HepG2 (cell line): ENCODE measurements around the gene ZBTB48. TPM values are rescaled to one million over a fixed set of nuclear protein-coding genes. Genes with fewer than 3 reads are reported as not detected.

ENCODE experiments used
- ATAD3A ChIP-seq: sonication (generic); formaldehyde crosslinking; IDR thresholded peaks from 2 replicates; pipeline ENCODE4 v1.4.0; 2020; ENCODE audit warnings: missing genetic modification reagents
- CREB3 ChIP-seq: sonication (generic); formaldehyde crosslinking; IDR thresholded peaks from 2 replicates; pipeline ENCODE4 v1.5.0; 2020; ENCODE audit warnings: missing genetic modification reagents
- EEA1 ChIP-seq: sonication (generic); formaldehyde crosslinking; IDR thresholded peaks from 2 replicates; pipeline ENCODE4 v1.5.1; 2020; ENCODE audit warnings: mild to moderate bottlenecking, missing genetic modification reagents, borderline replicate concordance
- HOXA3 ChIP-seq: sonication (generic); formaldehyde crosslinking; IDR thresholded peaks from 2 replicates; pipeline ENCODE4 v1.5.0; 2020; ENCODE audit warnings: missing genetic modification reagents
- KAT7 ChIP-seq: IDR thresholded peaks from 2 replicates; pipeline ENCODE4 v1.6.1; 2018; ENCODE audit warnings: borderline replicate concordance, missing compliant biosample characterization
- NFE2L2 ChIP-seq: fragments of 150-350 bp; IDR thresholded peaks from 2 replicates; pipeline ENCODE4 v1.6.1; 2014; ENCODE audit warnings: low read length
- PAF1 ChIP-seq: IDR thresholded peaks from 2 replicates; pipeline ENCODE4 v1.6.1; 2016; ENCODE audit warnings: missing genetic modification reagents, missing compliant biosample characterization
- PTBP1 ChIP-seq: fragments of 200-400 bp; formaldehyde crosslinking; IDR thresholded peaks from 2 replicates; pipeline ENCODE4 v1.6.1; 2018; ENCODE audit warnings: low read length, low read depth; ENCODE audit not compliant: poor library complexity, severe bottlenecking
- REL ChIP-seq: sonication (generic); formaldehyde crosslinking; conservative IDR thresholded peaks from 2 replicates; pipeline ENCODE4 v1.8.0; 2022; ENCODE audit warnings: mild to moderate bottlenecking, missing genetic modification reagents, moderate library complexity
- SAP130 ChIP-seq: IDR thresholded peaks from 2 replicates; pipeline ENCODE4 v1.6.1; 2016; ENCODE audit warnings: low read depth
- TAF15 ChIP-seq: fragments of 200-400 bp; formaldehyde crosslinking; IDR thresholded peaks from one replicate; pipeline ENCODE4 v1.6.1; 2018; ENCODE audit warnings: mild to moderate bottlenecking, low read depth, low read length; ENCODE audit not compliant: poor library complexity, severe bottlenecking
- YEATS4 ChIP-seq: sonication (generic); formaldehyde crosslinking; IDR thresholded peaks from 2 replicates; pipeline ENCODE4 v1.4.0; 2020; ENCODE audit warnings: missing genetic modification reagents, borderline replicate concordance
- ZBTB39 ChIP-seq: sonication (generic); formaldehyde crosslinking; IDR thresholded peaks from 2 replicates; pipeline ENCODE4 v1.5.0; 2020; ENCODE audit warnings: missing genetic modification reagents
- ZNF878 ChIP-seq: sonication (generic); formaldehyde crosslinking; IDR thresholded peaks from 2 replicates; pipeline ENCODE4 v1.8.1; 2023; ENCODE audit warnings: mild to moderate bottlenecking, missing genetic modification reagents, moderate library complexity
- polyA plus RNA-seq, 8 experiments: library from polyadenylated mRNA; depleted of rRNA in 3 of 8; stranded (reverse) in 7 of 8; unstranded in 1 of 8; fragments of >200 nt; fragmentation: Illumina TruSeq in 4 of 8; extraction: Trizol in 4 of 8; gene quantifications; 2 replicates each; pipeline versions ENCODE4 v1.2.1 to v1.2.3, GENCODE V29; 2011 to 2016; ENCODE audit warnings: low read depth in 4 of 8, missing spikeins in 1 of 8, mixed read lengths in 1 of 8; ENCODE audit not compliant: insufficient read depth in 1 of 8
- total RNA-seq, 5 experiments: library from RNA; depleted of rRNA; stranded (reverse); fragments of >200 nt; fragmentation: Illumina TruSeq; extraction: Trizol; gene quantifications; 2 replicates each; pipeline ENCODE4 v1.2.3, GENCODE V29; 2016; ENCODE audit warnings: low read depth in 1 of 5
- TF ChIP-seq, protein P1 (sequence below): fragments of 450-650 bp; IDR thresholded peaks from 2 replicates; pipeline ENCODE4 v1.6.1; 2016
- TF ChIP-seq, protein P2 (sequence below): sonication (generic); formaldehyde crosslinking; conservative IDR thresholded peaks from 2 replicates; pipeline ENCODE4 v1.4.0; 2020; ENCODE audit warnings: mild to moderate bottlenecking, missing genetic modification reagents, moderate library complexity
- TF ChIP-seq, protein P3 (sequence below): sonication (generic); formaldehyde crosslinking; IDR thresholded peaks from 2 replicates; pipeline ENCODE4 v1.9.0; 2021; ENCODE audit warnings: missing genetic modification reagents, borderline replicate concordance

The ZBTB48 gene
- total and polyA plus RNA-seq, 2 of the 13 experiments (the other 11 are each of a cell fraction or from before 2014, with no cell fraction given): 13.0 to 17.1 TPM

GRCh38 chr1:6601049-6601922, 21.5 kb downstream of the ZBTB48 start (continued):
- TF ChIP-seq ZBTB39 (CRISPR knock-in tag) (no peak), ZNF878 (no peak), ATAD3A (CRISPR knock-in tag) (no peak), KAT7 (no peak), PTBP1 (no peak), EEA1 (CRISPR knock-in tag) (no peak), YEATS4 (CRISPR knock-in tag) (0 out of 2 replicates have a peak, but pooled peaks have one; percentile 5), NFE2L2 (peak; percentile 84), PAF1 (no peak), HOXA3 (CRISPR knock-in tag) (0 out of 2 replicates have a peak, but pooled peaks have one; percentile 6), CREB3 (CRISPR knock-in tag) (no peak), REL (no peak; the same call in 1 of the 2 replicates), TAF15 (no peak), SAP130 (CRISPR knock-in tag) (peak; percentile 97)
- TF ChIP-seq, protein P1, sequence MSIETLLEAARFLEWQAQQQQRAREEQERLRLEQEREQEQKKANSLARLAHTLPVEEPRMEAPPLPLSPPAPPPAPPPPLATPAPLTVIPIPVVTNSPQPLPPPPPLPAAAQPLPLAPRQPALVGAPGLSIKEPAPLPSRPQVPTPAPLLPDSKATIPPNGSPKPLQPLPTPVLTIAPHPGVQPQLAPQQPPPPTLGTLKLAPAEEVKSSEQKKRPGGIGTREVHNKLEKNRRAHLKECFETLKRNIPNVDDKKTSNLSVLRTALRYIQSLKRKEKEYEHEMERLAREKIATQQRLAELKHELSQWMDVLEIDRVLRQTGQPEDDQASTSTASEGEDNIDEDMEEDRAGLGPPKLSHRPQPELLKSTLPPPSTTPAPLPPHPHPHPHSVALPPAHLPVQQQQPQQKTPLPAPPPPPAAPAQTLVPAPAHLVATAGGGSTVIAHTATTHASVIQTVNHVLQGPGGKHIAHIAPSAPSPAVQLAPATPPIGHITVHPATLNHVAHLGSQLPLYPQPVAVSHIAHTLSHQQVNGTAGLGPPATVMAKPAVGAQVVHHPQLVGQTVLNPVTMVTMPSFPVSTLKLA: peak; percentile 95
- TF ChIP-seq, protein P2, sequence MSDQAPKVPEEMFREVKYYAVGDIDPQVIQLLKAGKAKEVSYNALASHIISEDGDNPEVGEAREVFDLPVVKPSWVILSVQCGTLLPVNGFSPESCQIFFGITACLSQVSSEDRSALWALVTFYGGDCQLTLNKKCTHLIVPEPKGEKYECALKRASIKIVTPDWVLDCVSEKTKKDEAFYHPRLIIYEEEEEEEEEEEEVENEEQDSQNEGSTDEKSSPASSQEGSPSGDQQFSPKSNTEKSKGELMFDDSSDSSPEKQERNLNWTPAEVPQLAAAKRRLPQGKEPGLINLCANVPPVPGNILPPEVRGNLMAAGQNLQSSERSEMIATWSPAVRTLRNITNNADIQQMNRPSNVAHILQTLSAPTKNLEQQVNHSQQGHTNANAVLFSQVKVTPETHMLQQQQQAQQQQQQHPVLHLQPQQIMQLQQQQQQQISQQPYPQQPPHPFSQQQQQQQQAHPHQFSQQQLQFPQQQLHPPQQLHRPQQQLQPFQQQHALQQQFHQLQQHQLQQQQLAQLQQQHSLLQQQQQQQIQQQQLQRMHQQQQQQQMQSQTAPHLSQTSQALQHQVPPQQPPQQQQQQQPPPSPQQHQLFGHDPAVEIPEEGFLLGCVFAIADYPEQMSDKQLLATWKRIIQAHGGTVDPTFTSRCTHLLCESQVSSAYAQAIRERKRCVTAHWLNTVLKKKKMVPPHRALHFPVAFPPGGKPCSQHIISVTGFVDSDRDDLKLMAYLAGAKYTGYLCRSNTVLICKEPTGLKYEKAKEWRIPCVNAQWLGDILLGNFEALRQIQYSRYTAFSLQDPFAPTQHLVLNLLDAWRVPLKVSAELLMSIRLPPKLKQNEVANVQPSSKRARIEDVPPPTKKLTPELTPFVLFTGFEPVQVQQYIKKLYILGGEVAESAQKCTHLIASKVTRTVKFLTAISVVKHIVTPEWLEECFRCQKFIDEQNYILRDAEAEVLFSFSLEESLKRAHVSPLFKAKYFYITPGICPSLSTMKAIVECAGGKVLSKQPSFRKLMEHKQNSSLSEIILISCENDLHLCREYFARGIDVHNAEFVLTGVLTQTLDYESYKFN (CRISPR knock-in tag): no peak; the same call in 1 of the 2 replicates
- TF ChIP-seq, protein P3, sequence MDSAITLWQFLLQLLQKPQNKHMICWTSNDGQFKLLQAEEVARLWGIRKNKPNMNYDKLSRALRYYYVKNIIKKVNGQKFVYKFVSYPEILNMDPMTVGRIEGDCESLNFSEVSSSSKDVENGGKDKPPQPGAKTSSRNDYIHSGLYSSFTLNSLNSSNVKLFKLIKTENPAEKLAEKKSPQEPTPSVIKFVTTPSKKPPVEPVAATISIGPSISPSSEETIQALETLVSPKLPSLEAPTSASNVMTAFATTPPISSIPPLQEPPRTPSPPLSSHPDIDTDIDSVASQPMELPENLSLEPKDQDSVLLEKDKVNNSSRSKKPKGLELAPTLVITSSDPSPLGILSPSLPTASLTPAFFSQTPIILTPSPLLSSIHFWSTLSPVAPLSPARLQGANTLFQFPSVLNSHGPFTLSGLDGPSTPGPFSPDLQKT (CRISPR knock-in tag): peak; percentile 21; the same call in 1 of the 2 replicates
